Spleen (tissue), 11 donors: ENCODE results near the gene SULT1C4. TPM values are rescaled to one million over a fixed set of nuclear protein-coding genes. Genes with fewer than 3 reads are reported as not detected.

Experiments
- DNase-seq: peaks from one replicate; pipeline ENCODE4 v3.0.0-alpha.2; 2020
- H3K27ac ChIP-seq, 8 donors: fragments of 200-600 bp; sonication (generic) in 7 of 8; 1 replicate in 4 of 8; 2 replicates in 4 of 8; pipeline versions ENCODE4 v1.5.0 to v1.8.0; 2016 to 2021; ENCODE audit warnings: inconsistent platforms in 4 of 8, mild to moderate bottlenecking in 4 of 8, moderate library complexity in 1 of 8
- H3K27me3 ChIP-seq, 7 donors: fragments of 200-600 bp; sonication (generic) in 6 of 7; replicated peaks in 1 of 7; 1 replicate in 4 of 7; 2 replicates in 3 of 7; pipeline versions ENCODE4 v1.5.0 to v1.8.0; 2016 to 2021; ENCODE audit warnings: inconsistent platforms in 3 of 7, mild to moderate bottlenecking in 1 of 7
- H3K36me3 ChIP-seq, 6 donors: fragments of 200-600 bp; sonication (generic) in 5 of 6; 1 replicate in 4 of 6; 2 replicates in 2 of 6; pipeline versions ENCODE4 v1.5.0 to v1.8.0; 2016 to 2021; ENCODE audit warnings: inconsistent platforms in 2 of 6
- H3K4me1 ChIP-seq, 6 donors: fragments of 200-600 bp; sonication (generic) in 5 of 6; 1 replicate in 3 of 6; 2 replicates in 3 of 6; pipeline versions ENCODE4 v1.5.0 to v1.8.0; 2016 to 2021; ENCODE audit warnings: inconsistent platforms in 3 of 6
- H3K4me3 ChIP-seq, 8 donors: fragments of 200-600 bp; sonication (generic) in 7 of 8; 1 replicate in 4 of 8; 2 replicates in 4 of 8; pipeline versions ENCODE4 v1.5.0 to v1.8.0; 2016 to 2021; ENCODE audit warnings: inconsistent platforms in 4 of 8, mild to moderate bottlenecking in 4 of 8, moderate library complexity in 2 of 8
- H3K9me3 ChIP-seq, 8 donors: fragments of 200-600 bp; sonication (generic) in 7 of 8; 1 replicate in 4 of 8; 2 replicates in 4 of 8; pipeline versions ENCODE4 v1.5.0 to v1.8.0; 2016 to 2021; ENCODE audit warnings: inconsistent platforms in 4 of 8
- POLR2A ChIP-seq, 3 donors: fragments of 450-650 bp; IDR thresholded peaks; one replicate each; pipeline ENCODE4 v1.5.1; 2017; ENCODE audit warnings: antibody characterized with exemption in 3 of 3, mild to moderate bottlenecking in 1 of 3
- POLR2AphosphoS5 ChIP-seq, 3 donors: sonication (generic); formaldehyde crosslinking; IDR thresholded peaks; one replicate each; pipeline ENCODE4 v1.5.1; 2017; ENCODE audit warnings: antibody characterized with exemption in 3 of 3
- WGBS, 5 donors: extraction: QIAGEN DNeasy Blood & Tissue Kit in 3 of 5; methylation state at CpG; one replicate each; pipeline versions ENCODE4 v1.1.5 to v1.1.7; 2013 to 2018; 5-methylcytosine and 5-hydroxymethylcytosine counted together
- intact Hi-C: fragments of 100-400 bp; cut with DNase I; formaldehyde crosslinking; loops from one replicate; pipeline ENCODE4 v1.15.0; 2023; ENCODE audit warnings: low total_unique reads
- polyA plus RNA-seq, 3 donors: library from polyadenylated mRNA; stranded (reverse); fragments of 200-250 nt; gene quantifications; one replicate each; pipeline ENCODE4 v1.2.1, GENCODE V29; 2013
- total RNA-seq, 7 donors: library from RNA; depleted of rRNA in 3 of 7; stranded (reverse); fragments of >200 nt in 3 of 7; fragmentation: NEBNext Ultra II Directional in 4 of 7; extraction: Animal tissue kit (Norgen Biotek cat#: 25700) in 4 of 7; gene quantifications; one replicate each; pipeline versions ENCODE4 v1.1.0 to v1.2.1, GENCODE V29; 2016 to 2021
- TF ChIP-seq, protein P1 (sequence below), 11 experiments: fragments of 200-600 bp in 7 of 11; fragments of 450-650 bp in 4 of 11; sonication (generic) in 4 of 11; IDR thresholded peaks in 8 of 11; conservative IDR thresholded peaks in 3 of 11; 1 replicate in 7 of 11; 2 replicates in 4 of 11; pipeline versions ENCODE4 v1.4.0 to v1.8.0; 2016 to 2021; ENCODE audit warnings: antibody characterized with exemption in 11 of 11, inconsistent platforms in 4 of 11, mild to moderate bottlenecking in 1 of 11
- donor health status: healthy with polysubstance abuse.
- donor health status: DM: no; HTN: no; CAD: no; lungs with moderate emphysema.
- donor health status: DM: no; HTN: no; CAD: no.
- donor health status: Bipolar disorder and iron deficiency.
- donor health status: healthy.
- donor health status: DM: no; HTN: no; CAD: no.
- donor health status: DM: yes; HTN: yes; CAD: no.

SULT1C4 gene
- total and polyA plus RNA-seq, 10 donors = 0.09 to 4.5 (median 0.56) TPM

GRCh38 chr2:108412995-108413710 is 35.4 kb downstream of the SULT1C4 start:
- H3K4me3 ChIP-seq = no peak overlapping the region
- no peaks in the 10 kb centered on the region for H3K9me3 ChIP-seq
- no peak overlapping the region for H3K27ac ChIP-seq
- H3K4me1 ChIP-seq = no peaks in the 10 kb centered on the region
- no peaks in the 10 kb centered on the region for H3K27me3 ChIP-seq
- 37 to 87% (median 77%) methylated on average over 1 of the region's 1 CpG for WGBS, 5 donors
- no peak for DNase-seq
- H3K36me3 ChIP-seq = no peaks in the 10 kb centered on the region
- intact Hi-C loops = no loop called here
- TF ChIP-seq POLR2A (IDR thresholded peaks at IDR 0.05) (no peak), POLR2AphosphoS5 (IDR thresholded peaks at IDR 0.05) (no peak)
- TF ChIP-seq, protein P1, sequence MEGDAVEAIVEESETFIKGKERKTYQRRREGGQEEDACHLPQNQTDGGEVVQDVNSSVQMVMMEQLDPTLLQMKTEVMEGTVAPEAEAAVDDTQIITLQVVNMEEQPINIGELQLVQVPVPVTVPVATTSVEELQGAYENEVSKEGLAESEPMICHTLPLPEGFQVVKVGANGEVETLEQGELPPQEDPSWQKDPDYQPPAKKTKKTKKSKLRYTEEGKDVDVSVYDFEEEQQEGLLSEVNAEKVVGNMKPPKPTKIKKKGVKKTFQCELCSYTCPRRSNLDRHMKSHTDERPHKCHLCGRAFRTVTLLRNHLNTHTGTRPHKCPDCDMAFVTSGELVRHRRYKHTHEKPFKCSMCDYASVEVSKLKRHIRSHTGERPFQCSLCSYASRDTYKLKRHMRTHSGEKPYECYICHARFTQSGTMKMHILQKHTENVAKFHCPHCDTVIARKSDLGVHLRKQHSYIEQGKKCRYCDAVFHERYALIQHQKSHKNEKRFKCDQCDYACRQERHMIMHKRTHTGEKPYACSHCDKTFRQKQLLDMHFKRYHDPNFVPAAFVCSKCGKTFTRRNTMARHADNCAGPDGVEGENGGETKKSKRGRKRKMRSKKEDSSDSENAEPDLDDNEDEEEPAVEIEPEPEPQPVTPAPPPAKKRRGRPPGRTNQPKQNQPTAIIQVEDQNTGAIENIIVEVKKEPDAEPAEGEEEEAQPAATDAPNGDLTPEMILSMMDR (IDR thresholded peaks at IDR 0.05 in 8 of 11, conservative IDR thresholded peaks at IDR 0.05 in 3 of 11) = no peak

GRCh38 chr2:108413711-108414095 is 35.9 kb downstream of the SULT1C4 start:
- Histone ChIP-seq H3K9me3 (no peaks in the 10 kb centered on the region), H3K4me1 (no peaks in the 10 kb centered on the region), H3K27me3 (no peaks in the 10 kb centered on the region), H3K36me3 (no peaks in the 10 kb centered on the region), H3K27ac (no peak overlapping the region), H3K4me3 (no peak overlapping the region)
- TF ChIP-seq, protein P1 (IDR thresholded peaks at IDR 0.05 in 8 of 11, conservative IDR thresholded peaks at IDR 0.05 in 3 of 11) = no peak
- TF ChIP-seq POLR2A (IDR thresholded peaks at IDR 0.05) = no peak
- TF ChIP-seq POLR2AphosphoS5 (IDR thresholded peaks at IDR 0.05) = no peak
- DNase-seq = no peak
- intact Hi-C loops = no loop called here
- 67 to 90% (median 87%) methylated on average over 1 of the region's 1 CpG for WGBS, 5 donors

- 87 to 95% (median 90%) methylated on average over 3 of the region's 3 CpGs for WGBS, 5 donors
- Histone ChIP-seq H3K27me3 (no peaks in the 10 kb centered on the region), H3K36me3 (no peaks in the 10 kb centered on the region), H3K9me3 (no peaks in the 10 kb centered on the region), H3K27ac (no peak overlapping the region), H3K4me3 (no peak overlapping the region), H3K4me1 (no peaks in the 10 kb centered on the region)
- TF ChIP-seq POLR2AphosphoS5 (IDR thresholded peaks at IDR 0.05) = no peak
- no peak for TF ChIP-seq POLR2A (IDR thresholded peaks at IDR 0.05)
- TF ChIP-seq, protein P1 (IDR thresholded peaks at IDR 0.05 in 8 of 11, conservative IDR thresholded peaks at IDR 0.05 in 3 of 11) = no peak
- intact Hi-C loops = no loop called here
- no peak for DNase-seq
Measured at GRCh38 chr2:108414256-108414876, 36.6 kb downstream of the SULT1C4 start.

DNA sequence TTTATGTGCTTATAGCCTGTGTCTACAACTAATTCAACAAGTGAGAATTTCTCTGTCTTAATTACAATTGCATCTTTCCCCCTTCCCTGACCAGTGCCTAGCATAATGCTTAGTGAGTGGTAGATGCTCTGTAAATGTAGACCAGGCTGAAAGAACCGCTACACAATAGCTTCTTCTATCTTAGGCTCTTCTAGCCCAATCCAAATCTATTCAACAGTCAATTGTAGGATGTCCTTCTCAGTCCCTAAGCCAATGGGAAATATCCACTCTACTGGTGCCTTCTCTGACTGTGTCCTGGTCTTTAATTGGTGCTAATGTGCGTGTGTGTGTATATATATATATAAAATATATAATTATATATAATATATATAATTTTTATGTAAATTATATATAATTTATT is 37.2 kb downstream of the SULT1C4 start:
- Histone ChIP-seq H3K36me3 (no peaks in the 10 kb centered on the region), H3K4me1 (no peaks in the 10 kb centered on the region), H3K27ac (no peak overlapping the region), H3K27me3 (no peaks in the 10 kb centered on the region), H3K9me3 (no peaks in the 10 kb centered on the region), H3K4me3 (no peak overlapping the region)
- TF ChIP-seq POLR2AphosphoS5 (IDR thresholded peaks at IDR 0.05) = no peak
- TF ChIP-seq POLR2A (IDR thresholded peaks at IDR 0.05) = no peak
- TF ChIP-seq, protein P1 (IDR thresholded peaks at IDR 0.05 in 8 of 11, conservative IDR thresholded peaks at IDR 0.05 in 3 of 11) = no peak
- DNase-seq = no peak
- intact Hi-C loops = no loop called here
- WGBS, 5 donors = 89 to 98% (median 98%) methylated on average over 2 of the region's 2 CpGs
